HEK293 (cell line): Measurements from ENCODE around the gene SNAPIN.
A peak's percentile ranks its signal among the peaks of the same experiment; 100 is the strongest.
"Not testable (repeated sequence)": the region's sequence is repeated elsewhere in the genome, so short reads cannot be mapped to it uniquely, and the experiment has no call there.

Source experiments
- CTCF ChIA-PET: fragments of 350-600 bp; formaldehyde crosslinking; extraction: SDS; loops from one replicate; lab custom pipeline; 2021; ENCODE audit warnings: antibody characterized with exemption; lab: Yijun Ruan, JAX
- POLR2A ChIA-PET: fragments of 300-600 bp; formaldehyde crosslinking; extraction: SDS; loops from one replicate; lab custom pipeline; 2020; ENCODE audit warnings: antibody characterized with exemption, inconsistent platforms; lab: Yijun Ruan, JAX
- H3K27ac ChIP-seq: fragments of 200-500 bp; sonication (Bioruptor generic); 2 replicates; pipeline ENCODE4 v1.5.1; 2014; ENCODE audit warnings: low read depth, low read length, control low read depth, inconsistent platforms; ENCODE audit errors: extremely low read depth
- H3K36me3 ChIP-seq, 2 experiments: fragments of 200-500 bp in 1 of 2; sonication (Bioruptor generic) in 1 of 2; 1 replicate in 1 of 2; 2 replicates in 1 of 2; pipeline ENCODE4 v1.5.1; 2014 to 2017; ENCODE audit warnings: inconsistent platforms in 2 of 2, low read length in 2 of 2; ENCODE audit not compliant: control insufficient read depth in 2 of 2, insufficient read depth in 1 of 2
- H3K4me1 ChIP-seq: fragments of 200-500 bp; sonication (Bioruptor generic); 2 replicates; pipeline ENCODE4 v1.5.1; 2014; ENCODE audit warnings: mild to moderate bottlenecking, low read length, inconsistent platforms; ENCODE audit not compliant: control insufficient read depth, insufficient read depth
- H3K4me3 ChIP-seq: 2 replicates; pipeline ENCODE4 v1.5.1; 2011; ENCODE audit warnings: low read depth, mild to moderate bottlenecking, control low read depth, low read length, moderate library complexity
- H3K9me3 ChIP-seq: fragments of 200-500 bp; sonication (Bioruptor generic); 2 replicates; pipeline ENCODE4 v1.5.1; 2014; ENCODE audit warnings: low read depth, low read length, inconsistent platforms; ENCODE audit not compliant: control insufficient read depth, insufficient read depth
- GLIS1 ChIP-seq: fragments of 450-650 bp; formaldehyde crosslinking; IDR thresholded peaks from 2 replicates; pipeline ENCODE4 v1.5.1; 2016; ENCODE audit warnings: missing biosample characterization, missing genetic modification characterization
- MZF1 ChIP-seq: fragments of 450-650 bp; formaldehyde crosslinking; IDR thresholded peaks from 2 replicates; pipeline ENCODE4 v1.5.1; 2017; ENCODE audit warnings: missing biosample characterization, missing genetic modification characterization, borderline replicate concordance
- OVOL3 ChIP-seq: fragments of 450-650 bp; formaldehyde crosslinking; IDR thresholded peaks from 2 replicates; pipeline ENCODE4 v1.5.1; 2016; ENCODE audit warnings: missing biosample characterization, missing genetic modification characterization
- SCRT1 ChIP-seq: fragments of 450-650 bp; formaldehyde crosslinking; IDR thresholded peaks from 2 replicates; pipeline ENCODE4 v1.5.1; 2016; ENCODE audit warnings: missing biosample characterization, missing genetic modification characterization, borderline replicate concordance
- SCRT2 ChIP-seq: fragments of 450-650 bp; formaldehyde crosslinking; IDR thresholded peaks from 2 replicates; pipeline ENCODE4 v1.5.1; 2016; ENCODE audit warnings: missing biosample characterization, missing genetic modification characterization
- SP7 ChIP-seq: fragments of 450-650 bp; formaldehyde crosslinking; IDR thresholded peaks from 2 replicates; pipeline ENCODE4 v1.5.1; 2016; ENCODE audit warnings: missing biosample characterization, missing genetic modification characterization
- ZEB2 ChIP-seq: fragments of 450-650 bp; formaldehyde crosslinking; IDR thresholded peaks from 2 replicates; pipeline ENCODE4 v1.5.1; 2016; ENCODE audit warnings: missing biosample characterization, missing genetic modification characterization
- ZIC2 ChIP-seq: fragments of 450-650 bp; formaldehyde crosslinking; IDR thresholded peaks from 2 replicates; pipeline ENCODE4 v1.5.1; 2016; ENCODE audit warnings: missing biosample characterization, missing genetic modification characterization
- ZNF121 ChIP-seq: fragments of 450-650 bp; formaldehyde crosslinking; IDR thresholded peaks from 2 replicates; pipeline ENCODE4 v1.5.1; 2016; ENCODE audit warnings: missing biosample characterization, missing genetic modification characterization
- ZNF366 ChIP-seq: fragments of 450-650 bp; formaldehyde crosslinking; conservative IDR thresholded peaks from 2 replicates; pipeline ENCODE4 v1.5.1; 2016; ENCODE audit warnings: missing biosample characterization, missing genetic modification characterization
- ZNF48 ChIP-seq: fragments of 450-650 bp; formaldehyde crosslinking; IDR thresholded peaks from 2 replicates; pipeline ENCODE4 v1.5.1; 2016; ENCODE audit warnings: missing biosample characterization, missing genetic modification characterization
- ZNF544 ChIP-seq: fragments of 450-650 bp; formaldehyde crosslinking; IDR thresholded peaks from 2 replicates; pipeline ENCODE4 v1.5.0; 2017; ENCODE audit warnings: missing biosample characterization, missing genetic modification characterization
- ZNF621 ChIP-seq: fragments of 450-650 bp; formaldehyde crosslinking; IDR thresholded peaks from 2 replicates; pipeline ENCODE4 v1.5.1; 2017; ENCODE audit warnings: missing biosample characterization, missing genetic modification characterization
- ZNF645 ChIP-seq: fragments of 450-650 bp; formaldehyde crosslinking; IDR thresholded peaks from 2 replicates; pipeline ENCODE4; 2016; ENCODE audit warnings: missing biosample characterization, missing genetic modification characterization
- ZNF843 ChIP-seq: fragments of 450-650 bp; formaldehyde crosslinking; IDR thresholded peaks from 2 replicates; pipeline ENCODE4 v1.5.1; 2016; ENCODE audit warnings: missing biosample characterization, missing genetic modification characterization
- ZSCAN30 ChIP-seq: fragments of 450-650 bp; IDR thresholded peaks from 2 replicates; pipeline ENCODE4 v1.5.1; 2018; ENCODE audit warnings: missing biosample characterization, mild to moderate bottlenecking, missing genetic modification characterization, moderate library complexity
- ZSCAN5A ChIP-seq: fragments of 450-650 bp; formaldehyde crosslinking; IDR thresholded peaks from 2 replicates; pipeline ENCODE4 v1.5.1; 2016; ENCODE audit warnings: missing biosample characterization, missing genetic modification characterization
- TF ChIP-seq, protein P1 (sequence below): fragments of 450-650 bp; formaldehyde crosslinking; IDR thresholded peaks from 2 replicates; pipeline ENCODE4 v1.5.1; 2017; ENCODE audit warnings: missing biosample characterization, missing genetic modification characterization

The SNAPIN gene

GRCh38 chr1:153663211-153663610 is 4.7 kb downstream of the SNAPIN start:
- no peak overlapping the region for H3K4me3 ChIP-seq
- H3K4me1 ChIP-seq = 0 out of 2 replicates have a peak, but pooled peaks cover under 1% of the 10 kb centered on the region
- H3K9me3 ChIP-seq = no peaks in the 10 kb centered on the region
- peaks cover 69 to 88% of the 10 kb centered on the region in 2 experiments for H3K36me3 ChIP-seq
- no peak for TF ChIP-seq GLIS1
- TF ChIP-seq, protein P1, sequence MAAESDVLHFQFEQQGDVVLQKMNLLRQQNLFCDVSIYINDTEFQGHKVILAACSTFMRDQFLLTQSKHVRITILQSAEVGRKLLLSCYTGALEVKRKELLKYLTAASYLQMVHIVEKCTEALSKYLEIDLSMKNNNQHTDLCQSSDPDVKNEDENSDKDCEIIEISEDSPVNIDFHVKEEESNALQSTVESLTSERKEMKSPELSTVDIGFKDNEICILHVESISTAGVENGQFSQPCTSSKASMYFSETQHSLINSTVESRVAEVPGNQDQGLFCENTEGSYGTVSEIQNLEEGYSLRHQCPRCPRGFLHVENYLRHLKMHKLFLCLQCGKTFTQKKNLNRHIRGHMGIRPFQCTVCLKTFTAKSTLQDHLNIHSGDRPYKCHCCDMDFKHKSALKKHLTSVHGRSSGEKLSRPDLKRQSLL (tag by site-specific recombination) = peak; percentile 20; the same call in 1 of the 2 replicates
- ChIA-PET POLR2A (no interaction called here), CTCF (interaction anchor here (0.6 kb wide), 1 partner anchor 133 kb away, joined by 3 read pairs; no protein-coding TSS in a partner anchor)
- H3K27ac ChIP-seq = no peak overlapping the region

GRCh38 chr1:153667439-153667838 is 8.9 kb downstream of the SNAPIN start:
- ChIA-PET CTCF (interaction anchor here (1.0 to 1.4 kb wide), 3 partner anchors 40 to 157 kb away, joined by 3 to 6 read pairs (median 3); partner anchors contain the start of genes S100A1 and S100A13), POLR2A (interaction anchor here (0.5 to 1.6 kb wide), 4 partner anchors 15 to 60 kb away, joined by 3 to 11 read pairs (median 4); partner anchors contain the start of gene INTS3)

GRCh38 chr1:153668672-153669071 is 10.2 kb downstream of the SNAPIN start:
- CTCF ChIA-PET = interaction anchor here (0.6 to 1.2 kb wide), 5 partner anchors 10 to 604 kb away, joined by 3 read pairs; partner anchors contain the start of genes S100A1, S100A13 and SNAPIN
- H3K36me3 ChIP-seq = peaks cover 59 to 67% of the 10 kb centered on the region in 2 experiments
- peak; percentile 61 for TF ChIP-seq ZNF121 (tag by site-specific recombination)
- POLR2A ChIA-PET, H3K9me3 ChIP-seq, H3K4me1 ChIP-seq, H3K27ac ChIP-seq, H3K4me3 ChIP-seq: not testable (repeated sequence)

More at GRCh38 chr1:153667439-153667838, 8.9 kb downstream of the SNAPIN start:
- Histone ChIP-seq H3K4me1 (no peaks in the 10 kb centered on the region), H3K36me3 (peaks cover 66 to 79% of the 10 kb centered on the region in 2 experiments), H3K4me3 (no peak overlapping the region), H3K9me3 (no peaks in the 10 kb centered on the region), H3K27ac (no peak overlapping the region)
- TF ChIP-seq MZF1 (tag by site-specific recombination) (no peak), ZSCAN5A (tag by site-specific recombination) (no peak), ZNF48 (no peak), ZEB2 (no peak), ZNF645 (tag by site-specific recombination) (no peak), ZNF121 (tag by site-specific recombination) (no peak), ZSCAN30 (tag by site-specific recombination) (no peak), ZNF544 (tag by site-specific recombination) (no peak), ZNF621 (tag by site-specific recombination) (no peak), ZIC2 (tag by site-specific recombination) (no peak), SP7 (tag by site-specific recombination) (no peak), OVOL3 (tag by site-specific recombination) (no peak), ZNF843 (no peak), SCRT2 (tag by site-specific recombination) (peak; percentile 80), SCRT1 (tag by site-specific recombination) (peak; percentile 74; the same call in 1 of the 2 replicates), ZNF366 (tag by site-specific recombination) (no peak)
